K562 (cell line): ENCODE data around the gene MOGAT2. TPM values are rescaled to one million over a fixed set of nuclear protein-coding genes. Genes with fewer than 3 reads are reported as not detected.

Experiments used
- ATAC-seq: fragments of 200-7000 bp; cut with Tn5 transposase; 3 replicates; pipeline ENCODE4 v1.9.1; 2020; ENCODE audit warnings: moderate library complexity
- BruUV-seq: library from RNA; stranded (reverse); fragments of 400-500 nt; replicated peaks from 2 replicates; lab custom pipeline; 2021; lab: Mats Ljungman, UMichigan
- CTCF ChIA-PET: fragments of 300-600 bp; formaldehyde crosslinking; extraction: SDS; loops from one replicate; lab custom pipeline; 2021; ENCODE audit warnings: low intra/inter-chr PET ratio; lab: Yijun Ruan, JAX
- POLR2A ChIA-PET: fragments of 300-600, 350-650 bp; sonication (Branson Sonifier 250); formaldehyde crosslinking; extraction: SDS; loops from one replicate; lab custom pipeline; 2021; ENCODE audit warnings: antibody characterized with exemption, inconsistent platforms; lab: Yijun Ruan, JAX
- DNase-seq, 4 experiments: peaks; one replicate each; pipeline versions ENCODE4 v3.0.0 to v3.0.0-alpha.2; 2011 to 2018; ENCODE audit warnings: low spot score in 3 of 4, mixed read lengths in 3 of 4; ENCODE audit errors: extremely low read depth in 1 of 4
- FAIRE-seq: peaks from 2 replicates; lab custom pipeline; 2011; peaks lifted over from hg19 to GRCh38; lab: Jason Lieb, UNC
- H2AFZ ChIP-seq: 2 replicates; pipeline ENCODE4 v1.6.0; 2011; ENCODE audit warnings: low read depth, low read length, control low read depth, inconsistent platforms
- H3K27ac ChIP-seq: fragments of 200-600 bp; 3 replicates; pipeline ENCODE4 v1.8.0; 2011; ENCODE audit warnings: low read depth, mild to moderate bottlenecking, control low read depth, inconsistent platforms, low read length, moderate library complexity, mixed read lengths; ENCODE audit errors: extremely low read depth
- H3K27me3 ChIP-seq, 2 experiments: fragments of 300-600 bp in 1 of 2; 2 replicates in 1 of 2; 3 replicates in 1 of 2; pipeline versions ENCODE4 v1.6.0 to v1.8.0; 2011; ENCODE audit warnings: inconsistent platforms in 2 of 2, low read length in 2 of 2, mild to moderate bottlenecking in 1 of 2, mixed read lengths in 1 of 2, moderate library complexity in 1 of 2; ENCODE audit not compliant: control insufficient read depth in 2 of 2, insufficient read depth in 2 of 2
- H3K36me3 ChIP-seq: fragments of 300-600 bp; 3 replicates; pipeline ENCODE4 v1.8.0; 2011; ENCODE audit warnings: mild to moderate bottlenecking, low read length, inconsistent platforms; ENCODE audit not compliant: control insufficient read depth, insufficient read depth
- H3K4me1 ChIP-seq, 2 experiments: fragments of 200-600 bp in 1 of 2; replicated peaks in 1 of 2; 2 replicates in 1 of 2; 3 replicates in 1 of 2; pipeline versions ENCODE4 v1.5.1 to v1.8.0; 2011; ENCODE audit warnings: inconsistent platforms in 2 of 2, low read length in 2 of 2, mild to moderate bottlenecking in 1 of 2, mixed read lengths in 1 of 2, moderate library complexity in 1 of 2; ENCODE audit not compliant: control insufficient read depth in 2 of 2, insufficient read depth in 2 of 2
- H3K4me2 ChIP-seq: 2 replicates; pipeline ENCODE4 v1.6.1; 2011; ENCODE audit warnings: low read length, control low read depth, inconsistent platforms, mixed read lengths; ENCODE audit not compliant: insufficient read depth
- H3K4me3 ChIP-seq: fragments of 200-600 bp; sonication (generic), shearing (Covaris generic); 2 replicates; pipeline ENCODE4 v1.5.1; 2016; ENCODE audit warnings: control low read depth, inconsistent platforms
- H3K79me2 ChIP-seq: fragments of 200-600 bp; 3 replicates; pipeline ENCODE4 v1.8.0; 2011; ENCODE audit warnings: low read length, inconsistent platforms; ENCODE audit not compliant: control insufficient read depth, insufficient read depth
- H3K9ac ChIP-seq, 2 experiments: 2 replicates each; pipeline versions ENCODE4 v1.6.0 to v1.6.1; 2011; ENCODE audit warnings: low read depth in 2 of 2, low read length in 2 of 2, control low read depth in 1 of 2, inconsistent platforms in 1 of 2, mild to moderate bottlenecking in 1 of 2, mixed read lengths in 1 of 2; ENCODE audit not compliant: insufficient read depth in 1 of 2
- H3K9me1 ChIP-seq: one replicate; pipeline ENCODE4 v1.6.0; 2011; ENCODE audit warnings: inconsistent platforms, mild to moderate bottlenecking, low read length, moderate library complexity; ENCODE audit not compliant: control insufficient read depth, insufficient read depth
- H3K9me3 ChIP-seq: replicated peaks from 2 replicates; pipeline ENCODE4 v1.5.1; 2011; ENCODE audit warnings: low read depth, low read length, inconsistent platforms; ENCODE audit not compliant: control insufficient read depth, insufficient read depth
- H4K20me1 ChIP-seq: replicated peaks from 2 replicates; pipeline ENCODE4 v1.6.1; 2011; ENCODE audit warnings: low read length, inconsistent platforms, mixed read lengths; ENCODE audit not compliant: control insufficient read depth, insufficient read depth
- GTF2F1 ChIP-seq: IDR thresholded peaks from 2 replicates; pipeline ENCODE4 v1.6.1; 2011; ENCODE audit warnings: low read depth, low read length, improper control_type of control experiment
- KAT7 ChIP-seq: sonication (generic); formaldehyde crosslinking; IDR thresholded peaks from 2 replicates; pipeline ENCODE4 v1.8.0; 2022; ENCODE audit warnings: missing genetic modification reagents, mild to moderate bottlenecking, borderline replicate concordance
- KDM5B ChIP-seq: fragments of 200-600 bp; sonication (generic); IDR thresholded peaks from 2 replicates; pipeline ENCODE4 v1.6.1; 2012; ENCODE audit warnings: low read depth, mild to moderate bottlenecking, moderate library complexity, low read length, control low read depth, inconsistent platforms; ENCODE audit not compliant: insufficient replicate concordance
- PHB ChIP-seq: fragments of 250-450 bp; sonication (Bioruptor Pico); IDR thresholded peaks from 2 replicates; pipeline ENCODE4 v1.5.0; 2021
- TCF7L2 ChIP-seq: fragments of 150-350 bp; IDR thresholded peaks from 2 replicates; pipeline ENCODE4 v1.6.1; 2016; ENCODE audit warnings: low read depth, mild to moderate bottlenecking, low read length, moderate library complexity
- ZKSCAN1 ChIP-seq: fragments of 150-350 bp; IDR thresholded peaks from 2 replicates; pipeline ENCODE4 v1.6.1; 2016; ENCODE audit warnings: low read depth, low read length
- ZNF165 ChIP-seq: fragments of 250-450 bp; sonication (Bioruptor Pico); IDR thresholded peaks from 2 replicates; pipeline ENCODE4 v1.4.0; 2020; ENCODE audit warnings: borderline replicate concordance
- ZNF77 ChIP-seq: fragments of 250-450 bp; sonication (Bioruptor Pico); IDR thresholded peaks from 2 replicates; pipeline ENCODE4 v1.5.0; 2020
- ZSCAN32 ChIP-seq: fragments of 450-650 bp; formaldehyde crosslinking; IDR thresholded peaks from 2 replicates; pipeline ENCODE4 v1.4.0; 2020; ENCODE audit warnings: mild to moderate bottlenecking, moderate library complexity
- WGBS: fragments of 100-300 bp; shearing (Covaris generic); methylation state at CpG from one replicate; pipeline ENCODE4 v1.1.6; 2016; ENCODE audit warnings: low coverage, mixed read lengths; ENCODE audit not compliant: insufficient coverage; ENCODE audit errors: missing lambda C conversion rate; 5-methylcytosine and 5-hydroxymethylcytosine counted together
- in situ Hi-C: fragments of 300-500 bp; cut with MboI; formaldehyde crosslinking; loops from 4 replicates; pipeline ENCODE4 v1.15.0; 2018; ENCODE audit warnings: inconsistent platforms, mixed read lengths
- intact Hi-C: fragments of 100-400 bp; cut with micrococcal nuclease; formaldehyde crosslinking; loops from 2 replicates; pipeline ENCODE4 v1.14.2; 2022
- polyA plus RNA-seq, 8 experiments: library from polyadenylated mRNA; depleted of rRNA in 4 of 8; stranded (reverse) in 5 of 8; unstranded in 3 of 8; fragments of >200 nt; fragmentation: Nextera tagmentation in 2 of 8; fragmentation: Illumina TruSeq in 1 of 8; extraction: Ambion mirVana in 2 of 8; extraction: Trizol in 1 of 8; gene quantifications; 2 replicates each; pipeline versions ENCODE4 v1.2.1 to v1.2.3, GENCODE V29; 2011 to 2014; ENCODE audit warnings: inconsistent platforms in 1 of 8, missing spikeins in 1 of 8
- total RNA-seq, 7 experiments: library from RNA; depleted of rRNA in 6 of 7; stranded (reverse); fragments of >200 nt in 6 of 7; fragmentation: Illumina TruSeq in 2 of 7; extraction: Trizol in 2 of 7; gene quantifications; 2 replicates each; pipeline versions ENCODE4 v1.2.1 to v1.2.3, GENCODE V29; 2011 to 2021; ENCODE audit warnings: low replicate concordance in 1 of 7
- TF ChIP-seq, protein P1 (sequence below): fragments of 450-650 bp; conservative IDR thresholded peaks from 2 replicates; pipeline ENCODE4 v1.6.1; 2016; ENCODE audit warnings: missing genetic modification characterization, low read depth, mild to moderate bottlenecking, control low read depth, missing compliant biosample characterization

The MOGAT2 gene
- total and polyA plus RNA-seq, 9 of the 15 experiments (the other 6 are each of a cell fraction or from before 2014, with no cell fraction given): 0.09 TPM; not detected in 7

DNA sequence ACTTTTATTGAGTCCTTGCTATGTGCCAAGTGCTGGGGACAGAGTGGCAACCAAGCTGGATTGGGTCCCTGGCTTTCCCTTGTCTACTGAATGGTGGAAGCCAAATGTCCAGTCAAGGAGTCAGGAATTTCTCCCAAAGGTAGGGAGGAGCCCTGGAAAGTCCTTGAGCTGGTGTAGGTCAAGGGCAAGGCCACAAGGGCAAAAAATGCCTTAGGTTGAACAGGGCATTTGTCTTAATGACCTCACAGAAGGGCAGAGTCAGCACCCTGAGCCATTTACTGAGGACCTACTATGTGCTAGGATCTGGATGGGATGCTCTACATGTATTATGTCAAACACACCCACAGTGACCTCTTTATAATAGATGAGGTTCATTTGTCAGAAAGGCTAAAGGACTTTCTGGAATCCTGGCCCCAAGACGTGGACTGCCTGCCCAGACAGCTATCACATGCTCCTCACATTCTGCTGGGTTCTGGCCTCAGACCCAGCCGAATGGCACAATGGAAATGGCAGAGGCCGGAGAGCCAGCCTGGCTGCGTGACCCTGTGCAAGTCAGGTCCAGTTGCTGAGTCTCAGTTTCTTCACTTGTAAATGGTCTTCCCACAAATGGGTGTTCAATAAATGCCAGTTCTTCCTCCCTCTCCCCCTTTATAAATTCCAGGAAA lies 17.7 kb downstream of the MOGAT2 start:
- no peak for DNase-seq
- H3K36me3 ChIP-seq: no peaks in the 10 kb centered on the region
- peaks cover 19 to 49% of the 10 kb centered on the region in 2 experiments; a peak in 4 of 5 replicates for H3K27me3 ChIP-seq
- H2AFZ ChIP-seq: no peak overlapping the region
- no peak for FAIRE-seq
- no peak overlapping the region for H3K4me2 ChIP-seq
- no peak overlapping the region for H3K9ac ChIP-seq
- H3K9me1 ChIP-seq: no peaks in the 10 kb centered on the region
- H3K27ac ChIP-seq: no peak overlapping the region
- ChIA-PET POLR2A (interaction anchor here (0.5 to 1.5 kb wide), 4 partner anchors 9 to 158 kb away, joined by 3 to 5 read pairs (median 3); no protein-coding TSS in a partner anchor), CTCF (no interaction called here)
- H3K4me3 ChIP-seq: no peak overlapping the region
- no peaks in the 10 kb centered on the region for H3K79me2 ChIP-seq
- TF ChIP-seq KAT7 (CRISPR knock-in tag) (no peak), ZKSCAN1 (peak; percentile 86)
- ATAC-seq: no peak
- BruUV-seq: no TSS peak
- H3K4me1 ChIP-seq: no peaks in the 10 kb centered on the region; a peak in 1 of 5 replicates
- no peaks in the 10 kb centered on the region; the same call in 1 of the 2 replicates for H4K20me1 ChIP-seq
- H3K9me3 ChIP-seq: no peaks in the 10 kb centered on the region
- in situ Hi-C loops: no loop called here
- WGBS: 4% methylated on average over 4 of the region's 4 CpGs
- intact Hi-C loops: no loop called here

DNA sequence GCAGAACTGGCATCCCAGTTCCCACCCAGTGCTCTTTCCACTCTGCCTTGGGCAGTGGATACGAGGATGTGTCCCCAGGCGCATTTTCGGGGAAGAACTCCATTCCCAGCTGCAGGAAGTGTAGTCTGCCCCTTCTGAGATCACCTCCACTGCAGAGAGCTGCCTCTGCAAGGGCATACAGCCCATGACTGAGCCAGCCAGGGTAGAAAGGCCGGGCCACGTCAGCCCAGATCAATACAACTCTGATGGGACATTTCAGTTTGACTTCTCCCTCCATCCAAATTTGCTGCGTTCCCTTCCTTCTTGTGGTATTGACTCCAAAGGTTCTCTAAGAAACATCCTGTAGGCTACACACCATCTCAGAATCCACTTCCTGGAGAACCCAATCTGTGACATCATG lies 19.7 kb downstream of the MOGAT2 start:
- TF ChIP-seq, protein P1, sequence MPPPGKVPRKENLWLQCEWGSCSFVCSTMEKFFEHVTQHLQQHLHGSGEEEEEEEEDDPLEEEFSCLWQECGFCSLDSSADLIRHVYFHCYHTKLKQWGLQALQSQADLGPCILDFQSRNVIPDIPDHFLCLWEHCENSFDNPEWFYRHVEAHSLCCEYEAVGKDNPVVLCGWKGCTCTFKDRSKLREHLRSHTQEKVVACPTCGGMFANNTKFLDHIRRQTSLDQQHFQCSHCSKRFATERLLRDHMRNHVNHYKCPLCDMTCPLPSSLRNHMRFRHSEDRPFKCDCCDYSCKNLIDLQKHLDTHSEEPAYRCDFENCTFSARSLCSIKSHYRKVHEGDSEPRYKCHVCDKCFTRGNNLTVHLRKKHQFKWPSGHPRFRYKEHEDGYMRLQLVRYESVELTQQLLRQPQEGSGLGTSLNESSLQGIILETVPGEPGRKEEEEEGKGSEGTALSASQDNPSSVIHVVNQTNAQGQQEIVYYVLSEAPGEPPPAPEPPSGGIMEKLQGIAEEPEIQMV (tag): no peak
- no peak for TF ChIP-seq KDM5B
- no peak for TF ChIP-seq ZSCAN32 (CRISPR knock-in tag)
- no peak for TF ChIP-seq PHB (CRISPR knock-in tag)
- no peak for TF ChIP-seq ZNF165 (CRISPR knock-in tag)
- TF ChIP-seq ZNF77 (CRISPR knock-in tag): no peak
- TF ChIP-seq ZKSCAN1: no peak
- TF ChIP-seq TCF7L2: no peak
- TF ChIP-seq GTF2F1: no peak
- Histone ChIP-seq H3K9me3 (no peaks in the 10 kb centered on the region), H3K4me1 (no peaks in the 10 kb centered on the region; a peak in 1 of 5 replicates), H3K79me2 (no peaks in the 10 kb centered on the region), H4K20me1 (no peaks in the 10 kb centered on the region; the same call in 1 of the 2 replicates), H3K9ac (no peak overlapping the region), H2AFZ (no peak overlapping the region), H3K36me3 (no peaks in the 10 kb centered on the region), H3K27me3 (peaks cover 19 to 39% of the 10 kb centered on the region in 2 experiments; a peak in 4 of 5 replicates), H3K4me3 (no peak overlapping the region), H3K27ac (no peak overlapping the region), H3K4me2 (no peak overlapping the region), H3K9me1 (no peaks in the 10 kb centered on the region)
- FAIRE-seq (no peak), DNase-seq (no peak), ATAC-seq (no peak)
- 0% methylated on average over 6 of the region's 6 CpGs for WGBS
- ChIA-PET CTCF (no interaction called here), POLR2A (no interaction called here)
- intact Hi-C loops: no loop called here
- in situ Hi-C loops: no loop called here
- BruUV-seq: no TSS peak
